GM18502 (cell line): ENCODE measurements around the gene NR4A3.

ENCODE experiments used
- ATAC-seq: cut with Tn5 transposase; IDR thresholded peaks from one replicate; pipeline ENCODE4 v1.9.1; 2021; ENCODE audit warnings: mild to moderate bottlenecking; ENCODE audit not compliant: unreplicated experiment, poor library complexity

NR4A3 gene

GRCh38 chr9:99811598-99812383, 9.9 kb upstream of the NR4A3 start:
- ATAC-seq = peak; percentile 61

- no peak for ATAC-seq
These were observed 7.9 kb upstream of the NR4A3 start for GRCh38 chr9:99813739-99814138.

GRCh38 chr9:99814359-99814758, 7.3 kb upstream of the NR4A3 start:
- ATAC-seq = no peak

GRCh38 chr9:99816392-99816791, 5.3 kb upstream of the NR4A3 start:
- ATAC-seq = no peak

GRCh38 chr9:99818500-99818899, 3.2 kb upstream of the NR4A3 start:
- no peak for ATAC-seq

GRCh38 chr9:99819123-99819855, 2.4 kb upstream of the NR4A3 start:
- ATAC-seq = peak; percentile 58

GRCh38 chr9:99819856-99820684, 1.6 kb upstream of the NR4A3 start:
- peak; percentile 53 for ATAC-seq

- peak; percentile 0 for ATAC-seq
These were observed 845 bp upstream of the NR4A3 start for GRCh38 chr9:99820685-99821395.

GRCh38 chr9:99822109-99822805, 572 bp downstream of the NR4A3 start:
- no peak for ATAC-seq

GRCh38 chr9:99822806-99823591, 1.3 kb downstream of the NR4A3 start:
- no peak for ATAC-seq

GRCh38 chr9:99823681-99824377, 2.1 kb downstream of the NR4A3 start:
- no peak for ATAC-seq

GRCh38 chr9:99824378-99825171, 2.9 kb downstream of the NR4A3 start:
- no peak for ATAC-seq

GRCh38 chr9:99825172-99826046, 3.7 kb downstream of the NR4A3 start:
- ATAC-seq = no peak

GRCh38 chr9:99826579-99826978, 4.9 kb downstream of the NR4A3 start:
- no peak for ATAC-seq

- no peak for ATAC-seq
These were observed 5.6 kb downstream of the NR4A3 start for GRCh38 chr9:99827244-99827643.

GRCh38 chr9:99828054-99828416, 6.3 kb downstream of the NR4A3 start:
- no peak for ATAC-seq
